ENCODE measurements around the gene NIPBL.
"Not testable (repeated sequence)": the region's sequence is repeated elsewhere in the genome, so short reads cannot be mapped to it uniquely, and the experiment has no call there.

The NIPBL gene

GRCh38 chr5:36946101-36946500, 69.5 kb downstream of the NIPBL start:
- no peak for DNase-seq (ENCODE audit: low read depth)

- no peak for DNase-seq (ENCODE audit: low read depth)
These were observed 71.5 kb downstream of the NIPBL start for GRCh38 chr5:36948041-36948440.

- DNase-seq (ENCODE audit: low read depth), result no peak
These were observed 72.1 kb downstream of the NIPBL start for GRCh38 chr5:36948650-36949049.

- DNase-seq (ENCODE audit: low read depth), result no peak
These were observed 73.0 kb downstream of the NIPBL start for GRCh38 chr5:36949593-36949992.

GRCh38 chr5:36950586-36951457, 74.3 kb downstream of the NIPBL start:
- no peak for DNase-seq (ENCODE audit: low read depth)

- no peak for DNase-seq (ENCODE audit: low read depth)
These were observed 76.5 kb downstream of the NIPBL start for GRCh38 chr5:36953043-36953442.

GRCh38 chr5:36957953-36958537, 81.5 kb downstream of the NIPBL start:
- no peak for DNase-seq (ENCODE audit: low read depth)

GRCh38 chr5:36958612-36959011, 82.0 kb downstream of the NIPBL start:
- no peak for DNase-seq (ENCODE audit: low read depth)

- DNase-seq (ENCODE audit: low read depth), result no peak
These were observed 88.6 kb downstream of the NIPBL start for GRCh38 chr5:36965179-36965578.

- no peak for DNase-seq (ENCODE audit: low read depth)
These were observed 93.3 kb downstream of the NIPBL start for GRCh38 chr5:36969700-36970395.

GRCh38 chr5:36978196-36978595, 101.6 kb downstream of the NIPBL start:
- DNase-seq (ENCODE audit: low read depth), result no peak

- DNase-seq (ENCODE audit: low read depth), result no peak
These were observed 105.6 kb downstream of the NIPBL start for GRCh38 chr5:36982146-36982545.

- DNase-seq (ENCODE audit: low read depth), result no peak
These were observed 108.8 kb downstream of the NIPBL start for GRCh38 chr5:36985387-36985786.

GRCh38 chr5:36988396-36988795, 111.8 kb downstream of the NIPBL start:
- no peak for DNase-seq (ENCODE audit: low read depth)

GRCh38 chr5:36998578-36998977, 122.0 kb downstream of the NIPBL start:
- DNase-seq (ENCODE audit: low read depth), result no peak

GRCh38 chr5:37002176-37002751, 125.7 kb downstream of the NIPBL start:
- no peak for DNase-seq (ENCODE audit: low read depth)

GRCh38 chr5:37005252-37005651, 128.7 kb downstream of the NIPBL start:
- DNase-seq (ENCODE audit: low read depth), result no peak

GRCh38 chr5:37005946-37006540, 129.5 kb downstream of the NIPBL start:
- DNase-seq (ENCODE audit: low read depth), result no peak

- not testable (repeated sequence) for DNase-seq (ENCODE audit: low read depth)
These were observed 136.6 kb downstream of the NIPBL start for GRCh38 chr5:37013181-37013580.

GRCh38 chr5:37014321-37014720, 137.8 kb downstream of the NIPBL start:
- no peak for DNase-seq (ENCODE audit: low read depth)

- no peak for DNase-seq (ENCODE audit: low read depth)
These were observed 139.5 kb downstream of the NIPBL start for GRCh38 chr5:37015795-37016666.

Data from stimulated activated CD8-positive, alpha-beta memory T cell treated with anti-CD3 and anti-CD28 coated beads, Interleukin-15, amount 100 ng/mL, for 24 hours (primary cell).